Mesenteric fat pad (tissue), 1 donor: ENCODE data around the gene FAH. TPM values are rescaled to one million over a fixed set of nuclear protein-coding genes. Genes with fewer than 3 reads are reported as not detected.
"Not testable (repeated sequence)": the region's sequence is repeated elsewhere in the genome, so short reads cannot be mapped to it uniquely, and the experiment has no call there.

Experiments
- DNase-seq: peaks from one replicate; pipeline ENCODE4 v3.0.0-alpha.2; 2020; ENCODE audit warnings: low spot score
- long read RNA-seq: library from polyadenylated mRNA; unstranded; transcript quantifications from one replicate; pipeline ENCODE4 v2.0.0, GENCODE V29; 2020
- total RNA-seq: library from RNA; stranded (reverse); fragmentation: NEBNext Ultra II Directional; extraction: Animal tissue kit (Norgen Biotek cat#: 25700); gene quantifications from one replicate; pipeline ENCODE4 v1.2.1, GENCODE V29; 2021
- donor health status: DM: yes; HTN: yes; CAD: no.

Gene FAH
- total RNA-seq: 147 TPM
- long read RNA-seq, transcript FAH-201 (15 exons, 1,471 nt): minor isoform, 110 of 410 reads
- long read RNA-seq, transcript FAH-202 (15 exons, 2,152 nt): minor isoform, 25 of 410 reads
- long read RNA-seq, transcript FAH-213 (14 exons, 1,549 nt): major isoform, 230 of 410 reads
- long read RNA-seq, partial matches to known transcripts: 17 of 410 reads
- long read RNA-seq, other reads (novel, unspliced or antisense): 20 of 410 reads

DNA sequence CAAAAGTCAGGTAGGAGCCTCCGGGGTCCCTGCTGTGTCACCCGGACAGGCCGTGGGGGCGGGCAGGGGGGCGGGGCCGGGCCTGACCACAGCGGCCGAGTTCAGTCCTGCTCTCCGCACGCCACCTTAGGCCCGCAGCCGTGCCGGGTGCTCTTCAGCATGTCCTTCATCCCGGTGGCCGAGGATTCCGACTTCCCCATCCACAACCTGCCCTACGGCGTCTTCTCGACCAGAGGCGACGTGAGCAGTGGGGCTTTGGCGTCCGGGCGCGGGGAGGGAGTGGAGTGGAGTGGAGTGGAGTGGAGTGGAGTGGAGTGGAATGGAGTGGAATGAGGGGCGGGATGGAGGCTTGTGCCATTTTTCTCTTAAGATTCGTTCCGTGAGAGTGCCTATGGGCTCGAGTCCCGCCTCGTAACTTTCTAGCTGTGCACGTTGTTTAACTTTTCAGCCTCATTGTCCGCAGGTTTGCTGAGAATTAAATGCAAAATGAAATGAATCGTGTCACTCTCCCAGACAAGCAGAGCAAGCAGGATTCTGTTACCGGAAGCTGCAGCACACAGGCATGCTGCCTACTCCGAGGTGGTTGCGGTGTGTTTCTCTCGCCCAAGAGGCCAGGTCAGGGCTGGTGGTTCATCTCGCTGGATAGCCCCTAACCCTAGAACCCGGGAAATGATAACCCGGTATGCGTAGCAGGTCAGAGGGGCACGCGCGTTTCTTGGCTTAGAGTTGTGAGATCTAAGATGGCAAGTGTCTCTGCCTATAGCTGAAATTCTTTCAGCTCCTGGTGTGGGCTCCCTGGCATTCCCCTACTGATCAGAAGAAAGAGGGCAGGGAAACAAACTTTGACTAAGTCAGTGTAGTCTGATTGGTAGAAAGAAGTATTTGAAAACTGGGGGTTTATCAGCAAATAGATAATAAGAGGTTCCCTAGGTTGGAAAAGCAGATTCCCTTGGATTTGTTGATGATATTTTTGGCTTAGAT is at the start of gene FAH:
Gene FAH (plus strand): TSS at position 104 of the 981 bp plus-strand sequence. CDS start 56 bp downstream, at position 160.
- peak; percentile 89 for DNase-seq

DNA sequence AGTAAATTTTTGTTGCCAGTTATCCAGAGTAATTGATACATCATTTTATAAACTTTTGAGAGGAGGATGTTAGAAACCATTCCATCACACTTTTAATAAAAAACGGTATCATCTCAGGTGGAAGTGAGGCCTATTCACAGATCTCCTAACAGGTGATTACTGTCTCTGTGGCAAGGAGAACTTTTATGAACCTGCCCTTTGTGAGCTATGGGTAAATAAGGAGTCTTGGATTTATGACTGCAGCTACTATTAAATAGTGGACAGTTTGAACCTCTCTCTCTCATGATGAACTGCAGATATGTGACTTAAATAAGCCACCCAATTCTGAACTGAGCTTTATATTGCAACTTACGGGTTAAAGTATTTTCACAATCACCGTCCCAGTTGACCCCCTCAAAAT is 47.6 kb upstream of the FAH start:
- no peak for DNase-seq

- no peak for DNase-seq
Measured at GRCh38 chr15:80105595-80105994, 47.2 kb upstream of the FAH start.

- no peak for DNase-seq
Measured at GRCh38 chr15:80106051-80106450, 46.7 kb upstream of the FAH start.

GRCh38 chr15:80107204-80107603 is 45.6 kb upstream of the FAH start:
- DNase-seq: no peak

DNA sequence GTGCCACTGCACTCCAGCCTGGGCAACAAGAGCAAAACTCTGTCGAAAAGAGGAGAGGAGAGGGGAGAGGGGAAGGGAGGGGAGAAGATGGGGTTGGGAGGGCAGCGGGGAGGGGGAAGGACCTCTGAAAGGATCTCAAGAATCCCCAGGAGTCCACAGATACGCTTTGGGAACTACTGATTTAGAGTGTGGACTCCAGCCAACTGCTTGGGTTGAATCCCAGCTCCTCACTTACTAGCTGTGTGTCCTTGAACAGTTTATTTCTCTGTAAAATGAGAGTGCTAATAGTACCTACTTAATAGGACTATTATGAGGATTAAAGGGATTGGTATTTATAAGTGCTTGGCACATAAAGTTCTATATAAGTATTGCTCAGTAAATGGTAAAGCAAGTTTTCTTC is 45.0 kb upstream of the FAH start:
- DNase-seq: no peak

DNA sequence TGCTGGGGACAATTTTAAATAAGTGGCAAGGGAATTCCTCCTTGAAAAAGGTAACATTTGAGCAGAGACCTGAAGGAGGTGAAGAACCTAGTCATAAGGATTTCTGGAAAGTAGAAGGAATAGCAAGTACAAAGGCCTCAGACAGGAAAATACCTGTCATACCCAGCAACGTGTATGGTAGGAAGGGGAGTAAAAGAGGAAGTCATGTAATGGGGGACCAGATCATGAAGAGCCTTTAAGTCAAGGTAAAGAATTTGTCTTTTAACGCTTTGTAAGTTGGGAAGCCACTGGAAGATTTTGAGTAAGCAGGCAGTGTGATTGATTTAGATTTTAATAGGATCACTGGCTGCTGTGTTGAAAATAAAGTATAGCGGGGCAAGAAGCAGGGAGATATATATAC is 43.4 kb upstream of the FAH start:
- DNase-seq: no peak

GRCh38 chr15:80110920-80111319 is 41.9 kb upstream of the FAH start:
- no peak for DNase-seq

- DNase-seq: no peak
Measured at GRCh38 chr15:80114114-80114513, 38.7 kb upstream of the FAH start.

GRCh38 chr15:80115021-80115420 is 37.8 kb upstream of the FAH start:
- DNase-seq: no peak

GRCh38 chr15:80118956-80119355 is 33.8 kb upstream of the FAH start:
- no peak for DNase-seq

DNA sequence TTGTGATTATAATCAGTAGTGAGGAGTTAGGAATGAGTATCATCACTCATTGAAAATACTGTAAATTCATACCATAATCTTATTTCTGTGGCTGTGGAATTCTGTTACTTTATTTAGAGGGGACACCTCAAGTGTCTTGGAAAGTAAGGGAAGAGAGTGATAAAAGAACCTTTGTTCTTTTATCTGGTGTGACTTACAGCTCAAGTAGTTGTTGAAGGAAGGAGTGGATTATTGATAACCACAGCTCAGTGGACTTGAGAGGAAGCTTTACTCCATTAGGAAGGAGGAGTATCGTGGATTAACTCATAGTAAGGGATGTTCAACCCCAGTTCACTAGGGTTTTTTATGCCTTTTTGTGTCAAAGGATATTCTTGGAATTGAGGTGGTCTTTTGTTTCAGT is 32.2 kb upstream of the FAH start:
- no peak for DNase-seq

DNA sequence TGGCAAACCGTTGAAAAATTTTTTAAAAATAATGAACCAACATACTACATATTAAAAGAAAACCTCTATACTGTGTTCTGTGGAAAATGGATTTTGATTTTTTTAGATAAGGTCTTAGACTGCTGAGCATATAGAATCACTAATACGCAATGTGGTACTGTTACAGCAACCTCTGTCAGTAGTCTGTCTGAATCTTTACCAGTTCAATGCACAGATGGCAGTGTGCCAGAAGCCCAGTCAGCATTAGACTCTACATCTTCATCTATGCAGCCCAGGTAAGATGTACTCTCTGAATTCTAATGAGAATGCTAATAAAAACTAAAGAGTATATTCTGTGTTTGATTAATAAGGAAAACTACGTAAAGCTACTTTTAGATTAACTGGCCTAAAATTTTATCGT is 31.3 kb upstream of the FAH start:
- no peak for DNase-seq

DNA sequence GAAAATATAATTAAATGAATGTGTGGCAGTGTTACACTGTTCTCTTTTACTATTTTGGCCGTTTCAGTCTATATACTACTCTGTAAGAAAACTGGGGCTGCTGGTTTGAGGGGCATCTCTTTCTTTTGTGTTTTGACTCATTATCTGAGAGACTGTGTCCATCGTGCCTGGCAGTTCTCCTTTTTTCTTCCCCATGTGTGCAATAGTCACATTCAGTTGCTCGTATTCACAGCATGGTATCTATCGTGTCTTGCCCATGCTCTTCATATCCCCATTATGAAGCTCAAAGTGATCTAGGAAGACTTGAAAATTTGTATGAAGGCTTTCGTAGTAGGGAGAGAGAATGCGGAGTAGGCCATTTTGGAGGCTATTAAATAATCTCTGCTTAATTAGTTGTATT is 29.8 kb upstream of the FAH start:
- no peak for DNase-seq

GRCh38 chr15:80127253-80127652 is 25.5 kb upstream of the FAH start:
- DNase-seq: not testable (repeated sequence)

DNA sequence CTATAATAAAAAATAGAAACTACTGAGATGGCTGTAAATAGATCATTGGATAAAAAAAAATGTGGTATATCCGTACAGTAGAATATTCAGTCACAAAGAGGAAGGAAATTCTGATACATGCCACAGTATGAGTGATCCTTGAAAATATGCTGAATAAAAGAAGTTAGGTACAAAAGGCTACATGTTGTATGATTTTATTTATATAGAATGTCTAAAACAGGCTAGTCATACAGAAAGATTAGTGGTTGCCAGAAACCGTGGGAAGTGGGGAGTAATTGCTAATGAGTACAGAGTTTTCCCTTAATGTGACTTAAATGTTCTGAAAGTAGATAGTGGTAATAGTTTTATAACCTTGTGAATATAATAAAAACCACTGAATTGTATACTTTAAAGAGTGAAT is 24.9 kb upstream of the FAH start:
- DNase-seq: no peak

GRCh38 chr15:80132382-80132781 is 20.4 kb upstream of the FAH start:
- no peak for DNase-seq

GRCh38 chr15:80136854-80137253 is 15.9 kb upstream of the FAH start:
- no peak for DNase-seq

- DNase-seq: no peak
Measured at GRCh38 chr15:80138961-80139360, 13.8 kb upstream of the FAH start.

GRCh38 chr15:80140909-80141308 is 11.9 kb upstream of the FAH start:
- no peak for DNase-seq

- no peak for DNase-seq
Measured at GRCh38 chr15:80141916-80142598, 10.7 kb upstream of the FAH start.

GRCh38 chr15:80142646-80143045 is 10.2 kb upstream of the FAH start:
- no peak for DNase-seq
